DOHH2 (cell line): Measurements from ENCODE around the gene PPP2R2B.

Experiments used
- H3F3A ChIP-seq: fragments of 200-600 bp; sonication (generic), shearing (Covaris generic); 2 replicates; pipeline ENCODE4 v1.6.0; 2016; ENCODE audit warnings: antibody characterized with exemption, mild to moderate bottlenecking; ENCODE audit not compliant: control insufficient read depth, insufficient read depth
- H3K27ac ChIP-seq: fragments of 200-600 bp; sonication (generic); 2 replicates; pipeline ENCODE4 v1.5.1; 2014; ENCODE audit warnings: low read depth, mild to moderate bottlenecking, low read length, moderate library complexity
- H3K27me3 ChIP-seq: fragments of 200-600 bp; sonication (generic); 2 replicates; pipeline ENCODE4 v1.6.1; 2014; ENCODE audit warnings: mild to moderate bottlenecking, low read length, mixed read lengths; ENCODE audit not compliant: control insufficient read depth
- H3K36me3 ChIP-seq: fragments of 200-600 bp; sonication (generic); 2 replicates; pipeline ENCODE4 v1.6.1; 2014; ENCODE audit warnings: mild to moderate bottlenecking, low read length, moderate library complexity, mixed read lengths; ENCODE audit not compliant: control insufficient read depth
- H3K4me1 ChIP-seq: fragments of 200-600 bp; sonication (generic); 2 replicates; pipeline ENCODE4 v1.6.1; 2014; ENCODE audit warnings: mild to moderate bottlenecking, low read length, mixed read lengths; ENCODE audit not compliant: control insufficient read depth
- H3K4me2 ChIP-seq: fragments of 200-600 bp; sonication (generic); 2 replicates; pipeline ENCODE4 v1.6.0; 2014; ENCODE audit warnings: mild to moderate bottlenecking, low read length, moderate library complexity
- H3K4me3 ChIP-seq: fragments of 200-600 bp; sonication (generic); 2 replicates; pipeline ENCODE4 v1.5.1; 2014; ENCODE audit warnings: mild to moderate bottlenecking, low read length, mixed read lengths
- H3K79me2 ChIP-seq: fragments of 200-600 bp; sonication (generic); 2 replicates; pipeline ENCODE4 v1.6.1; 2014; ENCODE audit warnings: mild to moderate bottlenecking, low read length, mixed read lengths; ENCODE audit not compliant: control insufficient read depth
- H3K9me2 ChIP-seq: fragments of 200-600 bp; sonication (generic); replicated peaks from 2 replicates; pipeline ENCODE4 v1.6.1; 2014; ENCODE audit warnings: mild to moderate bottlenecking, low read length, mixed read lengths; ENCODE audit not compliant: control insufficient read depth
- H3K9me3 ChIP-seq: fragments of 200-600 bp; sonication (generic); 2 replicates; pipeline ENCODE4 v1.6.1; 2014; ENCODE audit warnings: antibody characterized with exemption, low read length, mixed read lengths; ENCODE audit not compliant: control insufficient read depth, insufficient read depth
- H4K20me1 ChIP-seq: fragments of 200-600 bp; sonication (generic); 2 replicates; pipeline ENCODE4 v1.6.0; 2014; ENCODE audit warnings: low read depth, mild to moderate bottlenecking, antibody characterized with exemption, low read length, moderate library complexity; ENCODE audit not compliant: control insufficient read depth, insufficient read depth
- EZH2phosphoT487 ChIP-seq: fragments of 200-600 bp; sonication (generic); IDR thresholded peaks from 2 replicates; pipeline ENCODE4 v1.6.1; 2017; ENCODE audit warnings: borderline replicate concordance, mild to moderate bottlenecking, antibody characterized with exemption, low read length, moderate library complexity, mixed read lengths
- TF ChIP-seq, protein P1 (sequence below): fragments of 200-600 bp; sonication (generic); IDR thresholded peaks from one replicate; pipeline ENCODE4 v1.5.1; 2014; ENCODE audit warnings: antibody characterized with exemption, mild to moderate bottlenecking, low read depth, low read length; ENCODE audit not compliant: poor library complexity, severe bottlenecking

PPP2R2B gene

DNA sequence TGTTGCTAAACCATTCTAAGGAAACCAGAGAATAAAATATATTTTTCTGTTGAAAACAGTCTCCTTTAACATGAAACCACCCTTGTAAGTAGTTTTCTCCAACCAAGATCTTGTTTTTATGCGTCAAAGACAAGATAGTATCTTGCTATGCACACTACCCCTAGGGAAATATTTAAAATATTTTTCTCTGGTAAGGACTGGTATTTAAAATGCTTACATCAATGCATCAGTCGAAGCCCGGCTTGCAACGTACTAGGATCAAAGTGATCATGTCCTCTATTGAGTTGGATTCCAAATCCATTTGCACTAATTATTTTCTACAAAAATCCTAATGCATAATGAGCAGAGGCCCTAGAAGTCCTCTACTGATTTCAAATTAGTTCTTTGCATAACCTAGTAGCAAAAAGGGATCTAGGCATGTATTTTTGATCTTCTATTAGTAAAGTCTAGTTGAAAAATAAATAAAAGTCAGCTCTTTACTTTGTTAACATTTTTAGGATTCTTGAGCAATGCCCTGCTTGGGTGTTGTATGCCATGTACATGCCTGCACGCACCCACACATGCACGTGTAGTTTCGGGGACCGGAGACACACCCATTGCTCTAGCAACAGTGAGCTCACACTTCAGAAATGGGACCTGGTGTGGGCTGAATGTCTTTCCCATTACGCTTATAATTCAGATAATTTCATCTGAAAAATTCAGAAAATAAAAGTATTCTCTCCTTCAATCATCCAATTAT is 197.5 kb downstream of the PPP2R2B start:
- Histone ChIP-seq H3K36me3 (no peaks in the 10 kb centered on the region), H3K27ac (no peak overlapping the region), H4K20me1 (no peaks in the 10 kb centered on the region), H3K4me1 (no peaks in the 10 kb centered on the region), H3K79me2 (no peaks in the 10 kb centered on the region), H3K4me2 (no peak overlapping the region), H3K27me3 (no peaks in the 10 kb centered on the region), H3F3A (no peaks in the 10 kb centered on the region), H3K9me2 (no peaks in the 10 kb centered on the region), H3K9me3 (no peaks in the 10 kb centered on the region), H3K4me3 (no peak overlapping the region)
- TF ChIP-seq, protein P1, sequence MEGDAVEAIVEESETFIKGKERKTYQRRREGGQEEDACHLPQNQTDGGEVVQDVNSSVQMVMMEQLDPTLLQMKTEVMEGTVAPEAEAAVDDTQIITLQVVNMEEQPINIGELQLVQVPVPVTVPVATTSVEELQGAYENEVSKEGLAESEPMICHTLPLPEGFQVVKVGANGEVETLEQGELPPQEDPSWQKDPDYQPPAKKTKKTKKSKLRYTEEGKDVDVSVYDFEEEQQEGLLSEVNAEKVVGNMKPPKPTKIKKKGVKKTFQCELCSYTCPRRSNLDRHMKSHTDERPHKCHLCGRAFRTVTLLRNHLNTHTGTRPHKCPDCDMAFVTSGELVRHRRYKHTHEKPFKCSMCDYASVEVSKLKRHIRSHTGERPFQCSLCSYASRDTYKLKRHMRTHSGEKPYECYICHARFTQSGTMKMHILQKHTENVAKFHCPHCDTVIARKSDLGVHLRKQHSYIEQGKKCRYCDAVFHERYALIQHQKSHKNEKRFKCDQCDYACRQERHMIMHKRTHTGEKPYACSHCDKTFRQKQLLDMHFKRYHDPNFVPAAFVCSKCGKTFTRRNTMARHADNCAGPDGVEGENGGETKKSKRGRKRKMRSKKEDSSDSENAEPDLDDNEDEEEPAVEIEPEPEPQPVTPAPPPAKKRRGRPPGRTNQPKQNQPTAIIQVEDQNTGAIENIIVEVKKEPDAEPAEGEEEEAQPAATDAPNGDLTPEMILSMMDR = no peak
- no peak for TF ChIP-seq EZH2phosphoT487

- Histone ChIP-seq H3K4me3 (no peak overlapping the region), H3K9me3 (no peaks in the 10 kb centered on the region), H3K36me3 (no peaks in the 10 kb centered on the region), H3K79me2 (no peaks in the 10 kb centered on the region), H3K27me3 (peaks cover 2% of the 10 kb centered on the region; the same call in 1 of the 2 replicates), H3K4me2 (no peak overlapping the region), H3K4me1 (no peaks in the 10 kb centered on the region), H3F3A (no peaks in the 10 kb centered on the region), H3K9me2 (no peaks in the 10 kb centered on the region), H3K27ac (no peak overlapping the region), H4K20me1 (no peaks in the 10 kb centered on the region)
- TF ChIP-seq EZH2phosphoT487 = no peak
- TF ChIP-seq, protein P1 = no peak
Measured at GRCh38 chr5:146675636-146676035, 202.9 kb downstream of the PPP2R2B start.

- no peaks in the 10 kb centered on the region for H3K9me2 ChIP-seq
- no peaks in the 10 kb centered on the region for H3K79me2 ChIP-seq
- no peak overlapping the region for H3K27ac ChIP-seq
- no peak overlapping the region for H3K4me2 ChIP-seq
- H3K9me3 ChIP-seq = no peaks in the 10 kb centered on the region
- H3K36me3 ChIP-seq = no peaks in the 10 kb centered on the region
- no peak overlapping the region for H3K4me3 ChIP-seq
- no peaks in the 10 kb centered on the region for H3K4me1 ChIP-seq
- TF ChIP-seq, protein P1 = no peak
- TF ChIP-seq EZH2phosphoT487 = no peak
- no peaks in the 10 kb centered on the region for H3F3A ChIP-seq
- H4K20me1 ChIP-seq = no peaks in the 10 kb centered on the region
- H3K27me3 ChIP-seq = peaks cover 9% of the 10 kb centered on the region
Measured at GRCh38 chr5:146672866-146673265, 205.7 kb downstream of the PPP2R2B start.
